ENCODE data around the gene MYO16.

MYO16 gene

GRCh38 chr13:109036078-109036780 lies 406.8 kb downstream of the MYO16 start:
- no peak overlapping the region for H2AFZ ChIP-seq (ENCODE audit: low read length)
- no peaks in the 10 kb centered on the region for H3K79me2 ChIP-seq (ENCODE audit: insufficient read depth, low read length)
- no peaks in the 10 kb centered on the region for H3K9me3 ChIP-seq (ENCODE audit: insufficient read depth, low read depth, low read length)
- TF ChIP-seq EZH2phosphoT487 (IDR thresholded peaks at IDR 0.05; ENCODE audit: borderline replicate concordance) (no peak), CTCF (conservative IDR thresholded peaks at IDR 0.05; ENCODE audit: low read length) (no peak)
- no peaks in the 10 kb centered on the region for H4K20me1 ChIP-seq (ENCODE audit: insufficient read depth, low read length, poor library complexity, severe bottlenecking)
- H3F3A ChIP-seq (ENCODE audit: low read depth) = no peaks in the 10 kb centered on the region
- H3K36me3 ChIP-seq (ENCODE audit: insufficient read depth, low read length) = no peaks in the 10 kb centered on the region
- H3K4me2 ChIP-seq (ENCODE audit: low read depth, low read length, poor library complexity, severe bottlenecking) = no peak overlapping the region
- H3K4me1 ChIP-seq (ENCODE audit: insufficient read depth, low read length, poor library complexity, severe bottlenecking) = no peaks in the 10 kb centered on the region
- no peaks in the 10 kb centered on the region for H3K27me3 ChIP-seq (ENCODE audit: insufficient read depth, low read length, poor library complexity, severe bottlenecking)
- no peaks in the 10 kb centered on the region for H3K9me2 ChIP-seq (replicated peaks; ENCODE audit: low read depth, low read length)
- H3K9ac ChIP-seq (ENCODE audit: low read depth, low read length, poor library complexity, severe bottlenecking) = no peak overlapping the region
- no peak overlapping the region for H3K4me3 ChIP-seq (ENCODE audit: low read length, poor library complexity, severe bottlenecking)

- Histone ChIP-seq H3K9ac (ENCODE audit: low read depth, low read length, poor library complexity, severe bottlenecking) (no peak overlapping the region), H3K27me3 (ENCODE audit: insufficient read depth, low read length, poor library complexity, severe bottlenecking) (no peaks in the 10 kb centered on the region), H4K20me1 (ENCODE audit: insufficient read depth, low read length, poor library complexity, severe bottlenecking) (no peaks in the 10 kb centered on the region), H3K9me3 (ENCODE audit: insufficient read depth, low read depth, low read length) (no peaks in the 10 kb centered on the region), H2AFZ (ENCODE audit: low read length) (no peak overlapping the region), H3K4me1 (ENCODE audit: insufficient read depth, low read length, poor library complexity, severe bottlenecking) (no peaks in the 10 kb centered on the region), H3K4me3 (ENCODE audit: low read length, poor library complexity, severe bottlenecking) (no peak overlapping the region), H3K36me3 (ENCODE audit: insufficient read depth, low read length) (no peaks in the 10 kb centered on the region), H3K9me2 (replicated peaks; ENCODE audit: low read depth, low read length) (no peaks in the 10 kb centered on the region), H3F3A (ENCODE audit: low read depth) (no peaks in the 10 kb centered on the region), H3K4me2 (ENCODE audit: low read depth, low read length, poor library complexity, severe bottlenecking) (no peak overlapping the region), H3K79me2 (ENCODE audit: insufficient read depth, low read length) (no peaks in the 10 kb centered on the region)
- TF ChIP-seq CTCF (conservative IDR thresholded peaks at IDR 0.05; ENCODE audit: low read length) = no peak
- no peak for TF ChIP-seq EZH2phosphoT487 (IDR thresholded peaks at IDR 0.05; ENCODE audit: borderline replicate concordance)
Observed at GRCh38 chr13:109043636-109044035, 414.2 kb downstream of the MYO16 start.

- no peaks in the 10 kb centered on the region for H3K9me3 ChIP-seq (ENCODE audit: insufficient read depth, low read depth, low read length)
- H3K4me2 ChIP-seq (ENCODE audit: low read depth, low read length, poor library complexity, severe bottlenecking) = no peak overlapping the region
- no peaks in the 10 kb centered on the region for H4K20me1 ChIP-seq (ENCODE audit: insufficient read depth, low read length, poor library complexity, severe bottlenecking)
- no peaks in the 10 kb centered on the region for H3K27me3 ChIP-seq (ENCODE audit: insufficient read depth, low read length, poor library complexity, severe bottlenecking)
- no peaks in the 10 kb centered on the region for H3F3A ChIP-seq (ENCODE audit: low read depth)
- H3K4me3 ChIP-seq (ENCODE audit: low read length, poor library complexity, severe bottlenecking) = no peak overlapping the region
- H3K36me3 ChIP-seq (ENCODE audit: insufficient read depth, low read length) = no peaks in the 10 kb centered on the region
- no peaks in the 10 kb centered on the region for H3K4me1 ChIP-seq (ENCODE audit: insufficient read depth, low read length, poor library complexity, severe bottlenecking)
- H2AFZ ChIP-seq (ENCODE audit: low read length) = no peak overlapping the region
- no peaks in the 10 kb centered on the region for H3K9me2 ChIP-seq (replicated peaks; ENCODE audit: low read depth, low read length)
- no peaks in the 10 kb centered on the region for H3K79me2 ChIP-seq (ENCODE audit: insufficient read depth, low read length)
- no peak overlapping the region for H3K9ac ChIP-seq (ENCODE audit: low read depth, low read length, poor library complexity, severe bottlenecking)
- no peak for TF ChIP-seq CTCF (conservative IDR thresholded peaks at IDR 0.05; ENCODE audit: low read length)
- no peak for TF ChIP-seq EZH2phosphoT487 (IDR thresholded peaks at IDR 0.05; ENCODE audit: borderline replicate concordance)
Observed at GRCh38 chr13:109055850-109056249, 426.4 kb downstream of the MYO16 start.
